Stimulated activated CD8-positive, alpha-beta memory T cell treated with anti-CD3 and anti-CD28 coated beads, Interleukin-12 subunit alpha, Interleukin-12 subunit beta, amount 100 ng/mL, for 24 hours (primary cell): ENCODE data around the gene RTN4R.

Experiments used
- DNase-seq: peaks from one replicate; pipeline ENCODE4 v3.0.0-alpha.2; 2020; ENCODE audit errors: extremely low read depth

RTN4R gene

GRCh38 chr22:20228939-20229272 lies 39.2 kb downstream of the RTN4R start:
- DNase-seq = no peak

GRCh38 chr22:20228055-20228938 lies 39.8 kb downstream of the RTN4R start:
- no peak for DNase-seq

DNA sequence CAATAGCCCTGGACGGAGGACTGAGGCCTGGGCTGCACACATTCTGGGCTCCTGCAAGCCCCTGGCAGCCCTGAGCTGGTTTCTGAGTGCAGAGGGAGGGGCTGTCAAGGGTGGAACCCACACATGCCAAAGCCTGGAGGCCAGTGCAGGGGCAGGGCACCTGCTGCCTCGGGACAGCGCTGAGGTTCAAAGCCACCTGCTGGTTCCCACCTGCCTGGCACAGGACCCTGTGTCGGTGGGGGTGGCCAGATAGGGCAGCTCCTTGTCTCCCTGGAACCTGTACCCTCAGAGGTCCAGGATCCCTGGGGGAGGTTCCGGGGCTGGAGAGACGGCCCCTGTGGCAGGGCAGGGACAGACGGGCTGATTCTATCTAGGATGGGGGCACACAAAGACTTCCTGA lies 40.8 kb downstream of the RTN4R start:
- DNase-seq = no peak

GRCh38 chr22:20226760-20227350 lies 41.3 kb downstream of the RTN4R start:
- DNase-seq = no peak

DNA sequence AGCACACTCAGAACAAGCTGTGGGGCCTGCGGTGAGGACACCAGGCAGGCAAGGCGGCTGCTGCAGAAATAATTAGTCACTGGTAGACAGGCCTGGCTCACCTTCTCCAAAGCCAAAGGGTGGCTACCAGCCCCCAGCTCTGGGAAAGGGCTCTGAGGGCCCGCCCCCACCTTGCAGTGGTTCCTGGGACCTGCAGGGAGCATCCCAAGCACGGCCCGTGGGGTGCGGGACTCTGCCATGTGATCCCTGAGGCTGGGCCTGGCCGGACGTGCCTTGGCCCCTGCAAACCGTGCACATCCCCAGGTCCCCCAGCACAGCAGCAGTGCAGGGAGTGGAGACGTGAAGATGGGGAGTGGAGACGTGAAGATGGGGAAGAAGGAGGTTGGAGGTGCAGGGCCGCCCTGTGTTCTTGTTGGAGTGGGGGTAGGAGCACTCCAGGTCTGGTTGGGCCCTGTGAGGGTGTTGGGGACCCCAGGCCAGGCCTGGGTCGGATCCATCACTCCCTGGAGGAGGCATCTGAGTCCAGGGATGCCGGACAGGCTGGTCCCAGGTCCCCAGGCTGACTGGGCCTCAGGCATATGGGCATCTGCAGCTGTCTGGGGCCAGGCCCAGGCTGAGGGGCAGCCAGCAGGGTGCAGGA lies 41.9 kb downstream of the RTN4R start:
- no peak for DNase-seq

DNA sequence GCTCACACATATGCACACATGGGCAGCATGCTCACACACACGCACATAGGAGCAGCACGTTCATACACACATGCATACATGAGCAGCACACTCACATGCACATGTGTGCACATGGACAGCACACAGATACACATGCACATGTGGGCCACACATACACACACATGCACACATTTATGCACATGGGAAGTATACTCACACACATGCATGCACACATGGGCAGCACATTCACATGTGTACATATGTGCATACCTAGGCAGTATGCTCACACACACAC lies 42.5 kb downstream of the RTN4R start:
- no peak for DNase-seq

- DNase-seq = no peak
These were observed 43.0 kb downstream of the RTN4R start for GRCh38 chr22:20224917-20225692.

DNA sequence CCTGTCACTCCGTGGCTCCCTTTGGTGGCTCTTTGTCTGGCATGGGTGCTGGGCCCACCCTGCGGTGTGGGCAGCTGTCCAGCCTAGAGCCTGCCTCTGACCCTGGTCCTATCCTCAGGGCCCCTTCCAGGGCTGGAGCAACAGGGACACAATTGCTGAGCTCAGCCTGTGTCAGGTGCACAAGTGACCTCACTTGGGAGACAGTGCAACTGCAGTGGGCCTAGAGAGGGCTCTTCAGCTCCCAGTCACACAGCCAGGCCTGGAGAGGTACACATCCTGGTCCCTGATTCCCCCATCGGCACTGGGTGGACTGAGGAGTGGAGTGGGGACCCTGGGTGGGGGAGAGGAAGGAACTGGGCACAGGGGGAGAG lies 43.9 kb downstream of the RTN4R start:
- no peak for DNase-seq

DNA sequence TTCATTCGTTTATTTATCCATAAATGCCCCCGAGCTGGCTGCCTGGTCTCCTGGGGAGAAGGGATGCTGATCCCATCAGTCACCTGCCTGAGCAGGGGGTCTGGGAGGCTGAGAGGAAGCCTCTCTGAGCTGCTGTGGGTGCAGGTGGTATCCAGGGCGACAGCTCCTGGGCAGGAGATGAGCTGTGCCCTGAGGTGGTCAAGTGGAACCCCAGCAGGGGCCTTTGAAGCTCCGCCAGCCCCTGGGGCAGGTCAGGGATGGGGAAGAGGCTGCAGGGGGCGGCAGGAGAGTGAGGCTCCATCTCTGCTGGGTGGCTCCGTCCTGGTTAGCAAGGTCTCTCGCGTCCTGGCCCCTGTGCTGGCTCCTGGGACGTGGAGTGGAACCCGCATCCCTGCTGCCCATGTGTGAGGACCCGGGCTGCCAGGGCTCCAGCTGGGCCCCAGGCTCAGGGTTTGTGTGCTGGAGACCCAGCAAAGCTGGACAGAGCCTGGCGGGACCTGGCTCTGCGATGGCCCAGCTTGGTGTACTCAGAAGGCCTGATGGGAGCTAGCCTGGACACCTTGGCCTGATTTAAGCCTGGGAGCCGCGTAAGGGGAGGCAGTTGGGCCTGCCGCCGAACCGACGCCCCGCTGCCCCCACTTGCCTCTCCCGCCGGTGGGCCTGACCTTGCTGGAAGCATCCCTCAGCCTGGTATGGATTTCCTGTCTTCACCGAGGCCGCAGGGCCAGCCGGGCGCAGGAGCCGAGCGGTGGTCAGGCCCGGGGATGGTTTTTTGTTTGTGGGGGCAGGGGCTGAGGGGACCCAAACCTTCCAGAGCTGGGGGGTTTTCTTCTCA lies 44.5 kb downstream of the RTN4R start:
- DNase-seq = no peak

DNA sequence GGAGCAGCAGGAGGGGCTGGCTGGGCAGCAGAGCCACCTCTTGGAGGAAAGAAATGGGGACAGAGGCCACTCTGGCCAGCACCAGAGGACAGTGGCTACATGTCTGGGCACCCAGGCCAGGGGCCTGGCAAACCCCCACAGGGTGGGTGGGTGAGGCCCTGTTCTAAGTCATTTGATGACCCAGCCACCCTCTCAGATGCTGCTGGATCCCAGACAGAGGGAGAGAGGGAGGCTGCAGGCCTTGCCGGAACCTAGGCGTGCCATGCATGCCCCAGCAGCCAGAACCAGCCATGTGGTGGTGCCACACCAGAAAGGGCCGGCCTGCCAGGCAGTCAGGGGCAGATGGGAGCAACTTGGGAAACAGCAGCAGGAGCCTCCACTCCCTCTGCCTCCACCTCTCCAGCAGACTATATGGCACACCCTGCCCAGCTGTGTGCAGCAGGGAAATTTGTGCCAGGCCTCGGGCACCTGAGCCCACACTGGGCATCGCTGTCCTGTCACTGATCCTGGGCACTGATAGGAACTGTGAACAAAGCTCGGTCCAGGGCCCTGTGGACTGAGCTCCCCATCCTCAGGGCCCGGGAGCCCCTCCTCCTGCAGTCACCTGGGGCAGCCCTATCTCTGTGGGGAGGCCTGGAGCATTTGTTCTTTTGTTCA lies 45.2 kb downstream of the RTN4R start:
- no peak for DNase-seq

DNA sequence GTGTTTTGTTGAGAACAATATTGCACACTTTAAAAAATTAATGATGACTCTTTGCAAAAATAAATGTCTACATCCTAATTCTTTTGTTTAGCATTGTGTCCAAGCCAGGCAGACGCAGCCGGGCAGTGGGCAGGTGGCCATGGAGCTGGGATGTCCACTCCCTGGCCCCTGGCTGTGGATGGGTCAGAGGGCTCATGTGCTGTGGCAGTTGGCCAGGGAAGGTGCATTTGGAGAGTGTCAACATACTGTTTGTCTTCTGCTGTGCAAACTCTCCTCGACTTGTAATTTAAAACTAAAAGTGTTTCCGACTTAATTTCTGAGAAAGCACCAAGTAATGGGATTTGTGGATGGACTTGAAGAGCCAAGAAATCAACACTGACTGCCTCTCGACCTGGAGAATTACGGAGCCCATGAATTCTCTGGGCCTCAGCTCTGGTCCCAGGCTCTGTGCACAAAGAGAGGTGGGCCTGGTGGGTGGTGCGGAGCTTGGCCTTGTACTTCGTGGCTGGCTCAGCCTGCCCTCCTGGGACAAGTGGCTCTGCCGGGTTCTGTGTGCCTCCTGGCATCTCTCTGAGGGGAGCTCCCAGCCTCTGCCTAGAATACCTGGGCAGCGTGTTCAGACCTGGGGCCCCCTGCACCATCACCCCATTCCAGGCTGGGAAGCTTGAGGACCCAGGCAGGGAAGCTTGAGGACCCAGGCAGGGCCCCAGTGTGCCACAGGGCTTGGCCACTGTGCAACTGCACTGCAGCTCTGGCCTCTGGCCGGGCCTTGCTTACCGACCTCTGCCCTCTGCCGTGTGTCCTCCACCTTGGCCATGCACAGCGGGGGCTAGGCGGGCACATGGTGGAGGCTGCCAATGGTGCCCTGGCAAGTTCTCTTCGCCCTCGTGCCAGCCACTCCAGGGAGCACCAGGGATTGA lies 46.4 kb downstream of the RTN4R start:
- no peak for DNase-seq

DNA sequence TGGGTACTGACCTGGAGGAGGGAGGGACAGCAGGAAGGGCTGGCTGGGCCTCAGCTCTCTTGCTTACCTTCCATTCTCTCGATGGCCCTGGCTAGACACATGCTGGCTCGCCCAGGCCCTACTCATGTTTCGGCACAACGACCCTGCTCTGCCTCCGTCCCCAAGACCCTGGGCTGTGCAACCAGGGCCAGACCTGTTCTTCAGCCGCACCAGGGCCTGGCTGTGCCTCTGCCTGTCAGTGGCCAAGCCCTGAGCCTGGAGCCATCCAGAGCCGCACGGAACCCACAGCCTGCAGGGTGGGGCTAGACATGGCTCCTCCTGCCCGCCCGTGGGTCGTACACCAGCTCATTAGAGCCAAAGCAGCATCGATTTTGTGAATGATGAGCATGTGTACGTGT lies 47.5 kb downstream of the RTN4R start:
- no peak for DNase-seq

DNA sequence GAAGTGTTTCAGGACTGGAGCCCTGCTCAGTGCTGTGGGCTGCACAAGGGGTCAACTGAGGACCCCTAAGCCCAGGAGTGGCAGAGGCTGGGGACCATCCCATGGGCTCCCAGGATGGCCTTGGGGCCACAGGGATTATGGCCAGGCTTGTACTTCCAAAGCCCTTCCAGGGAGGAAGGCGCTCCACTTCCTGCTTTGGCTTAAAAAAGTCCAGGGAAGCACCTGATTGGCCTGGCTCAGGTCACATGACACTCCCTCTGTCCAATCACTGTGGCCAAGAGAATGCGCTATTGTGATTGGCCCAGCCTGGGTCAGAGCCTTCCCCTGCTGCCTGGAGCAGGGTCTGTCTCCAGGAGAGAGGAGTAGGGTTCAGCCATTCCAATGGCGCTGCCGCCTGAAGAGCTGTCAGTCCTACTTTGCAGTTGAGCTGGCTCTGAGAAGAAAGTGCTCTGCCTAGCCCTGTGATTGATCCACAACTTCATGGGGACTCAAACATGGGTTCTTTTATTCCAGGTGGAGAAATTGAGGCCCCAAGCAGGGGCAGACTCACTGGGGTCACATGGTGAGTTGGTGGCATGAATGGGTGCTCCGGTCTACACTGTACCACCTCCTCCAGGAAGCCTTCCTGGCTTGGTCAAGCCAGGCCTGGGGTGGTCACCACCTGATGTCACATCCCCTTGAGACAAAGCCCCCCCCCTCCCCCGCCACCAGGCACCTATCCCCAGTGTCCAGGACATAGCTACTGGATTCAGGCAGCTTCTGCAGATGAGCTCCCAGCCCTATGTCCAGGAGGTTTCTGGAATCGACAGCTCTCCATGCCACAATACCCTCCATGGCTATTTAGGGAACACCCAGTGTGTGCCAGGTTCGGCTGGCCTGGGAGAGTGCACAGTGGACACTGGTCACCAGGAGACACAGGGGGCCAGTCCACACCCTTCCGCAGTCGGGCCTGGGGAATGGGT lies 48.2 kb downstream of the RTN4R start:
- no peak for DNase-seq

DNA sequence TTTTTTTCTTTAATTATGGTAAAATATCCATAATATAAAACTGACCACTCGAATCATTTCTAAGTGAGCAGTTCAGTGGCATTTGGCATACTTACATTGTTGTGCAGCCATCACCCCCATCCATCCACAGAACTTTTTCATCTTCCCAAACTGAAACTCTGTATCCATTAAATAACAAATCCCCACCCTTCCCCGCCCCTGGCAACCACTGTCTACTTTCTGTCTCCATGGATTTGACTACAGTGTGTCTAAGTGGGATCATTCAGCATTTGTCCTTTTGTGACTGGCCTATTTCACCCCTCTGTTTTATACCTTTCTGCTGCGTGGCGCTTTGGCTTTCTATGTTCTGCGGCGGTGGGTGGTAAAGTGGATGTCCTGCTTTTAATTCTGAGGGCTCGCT lies 49.1 kb downstream of the RTN4R start:
- DNase-seq = no peak

- no peak for DNase-seq
These were observed 49.7 kb downstream of the RTN4R start for GRCh38 chr22:20218326-20218872.

- DNase-seq = no peak
These were observed 50.6 kb downstream of the RTN4R start for GRCh38 chr22:20217563-20217962.

DNA sequence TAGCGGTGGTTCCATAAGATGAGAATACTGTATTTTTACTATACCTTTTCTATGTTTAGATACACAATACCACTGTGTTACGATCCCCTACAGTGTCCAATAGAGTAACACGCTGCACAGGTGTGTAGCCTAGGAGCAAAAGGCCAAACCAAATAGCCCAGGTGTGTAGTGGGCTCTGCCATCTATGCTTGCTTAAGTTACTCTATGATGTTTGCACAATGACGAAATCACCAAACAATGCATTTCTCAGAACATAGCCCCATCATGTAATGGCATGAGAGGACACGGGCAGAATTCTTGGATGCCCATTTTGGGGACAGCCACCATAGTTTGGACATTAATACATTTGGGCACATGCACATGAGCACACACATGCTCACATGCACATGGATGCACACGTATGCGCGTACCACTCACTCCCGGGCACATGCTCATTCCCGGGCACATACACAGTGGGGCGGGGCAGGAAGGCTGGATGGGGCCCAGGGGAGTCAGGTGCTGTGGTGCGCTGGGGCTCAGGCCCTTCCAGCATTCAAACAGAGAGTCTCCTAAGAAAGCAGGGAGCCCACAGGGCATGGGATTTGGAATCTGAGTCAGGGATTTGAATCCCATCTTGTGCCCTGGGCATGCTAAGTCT lies 51.1 kb downstream of the RTN4R start:
- DNase-seq = no peak

GRCh38 chr22:20215742-20216141 lies 52.4 kb downstream of the RTN4R start:
- no peak for DNase-seq
